Astrocyte (in vitro differentiated cells and primary cell): ENCODE results near the gene TOMM22.

Experiments
- EZH2 ChIP-seq: IDR thresholded peaks from 2 replicates; pipeline ENCODE4 v1.6.1; 2012; ENCODE audit warnings: mild to moderate bottlenecking, low read length, inconsistent platforms; ENCODE audit not compliant: insufficient read depth
- TF ChIP-seq, protein P1 (sequence below): IDR thresholded peaks from 2 replicates; pipeline ENCODE4 v1.5.1; 2011; ENCODE audit warnings: low read depth, mild to moderate bottlenecking, inconsistent platforms, low read length, moderate library complexity; ENCODE audit not compliant: insufficient read depth

DNA sequence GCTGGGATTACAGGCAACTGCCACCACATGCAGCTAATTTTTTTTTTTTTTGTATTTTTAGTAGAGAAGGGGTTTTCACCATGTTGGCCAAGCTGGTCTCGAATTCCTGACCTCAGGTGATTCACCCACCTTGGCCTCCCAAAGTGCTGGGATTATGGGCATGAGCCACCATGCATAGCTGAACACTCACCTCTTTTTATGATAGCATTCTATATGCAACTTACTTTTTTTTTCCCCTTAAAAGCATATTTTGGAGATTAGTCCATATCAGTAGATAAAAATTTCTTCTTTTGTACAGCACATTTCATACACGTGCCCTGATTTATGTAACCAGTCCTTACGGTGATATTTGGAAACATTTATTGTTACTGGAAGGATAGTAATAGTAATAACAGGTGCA lies 38.6 kb downstream of the TOMM22 start:
- TF ChIP-seq, protein P1, sequence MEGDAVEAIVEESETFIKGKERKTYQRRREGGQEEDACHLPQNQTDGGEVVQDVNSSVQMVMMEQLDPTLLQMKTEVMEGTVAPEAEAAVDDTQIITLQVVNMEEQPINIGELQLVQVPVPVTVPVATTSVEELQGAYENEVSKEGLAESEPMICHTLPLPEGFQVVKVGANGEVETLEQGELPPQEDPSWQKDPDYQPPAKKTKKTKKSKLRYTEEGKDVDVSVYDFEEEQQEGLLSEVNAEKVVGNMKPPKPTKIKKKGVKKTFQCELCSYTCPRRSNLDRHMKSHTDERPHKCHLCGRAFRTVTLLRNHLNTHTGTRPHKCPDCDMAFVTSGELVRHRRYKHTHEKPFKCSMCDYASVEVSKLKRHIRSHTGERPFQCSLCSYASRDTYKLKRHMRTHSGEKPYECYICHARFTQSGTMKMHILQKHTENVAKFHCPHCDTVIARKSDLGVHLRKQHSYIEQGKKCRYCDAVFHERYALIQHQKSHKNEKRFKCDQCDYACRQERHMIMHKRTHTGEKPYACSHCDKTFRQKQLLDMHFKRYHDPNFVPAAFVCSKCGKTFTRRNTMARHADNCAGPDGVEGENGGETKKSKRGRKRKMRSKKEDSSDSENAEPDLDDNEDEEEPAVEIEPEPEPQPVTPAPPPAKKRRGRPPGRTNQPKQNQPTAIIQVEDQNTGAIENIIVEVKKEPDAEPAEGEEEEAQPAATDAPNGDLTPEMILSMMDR, result no peak
- no peak for TF ChIP-seq EZH2
